ENCODE results near the gene SCMH1.

The SCMH1 gene

GRCh38 chr1:40985875-40986274, 256.2 kb downstream of the SCMH1 start (continued):
- TF ChIP-seq, protein P1, sequence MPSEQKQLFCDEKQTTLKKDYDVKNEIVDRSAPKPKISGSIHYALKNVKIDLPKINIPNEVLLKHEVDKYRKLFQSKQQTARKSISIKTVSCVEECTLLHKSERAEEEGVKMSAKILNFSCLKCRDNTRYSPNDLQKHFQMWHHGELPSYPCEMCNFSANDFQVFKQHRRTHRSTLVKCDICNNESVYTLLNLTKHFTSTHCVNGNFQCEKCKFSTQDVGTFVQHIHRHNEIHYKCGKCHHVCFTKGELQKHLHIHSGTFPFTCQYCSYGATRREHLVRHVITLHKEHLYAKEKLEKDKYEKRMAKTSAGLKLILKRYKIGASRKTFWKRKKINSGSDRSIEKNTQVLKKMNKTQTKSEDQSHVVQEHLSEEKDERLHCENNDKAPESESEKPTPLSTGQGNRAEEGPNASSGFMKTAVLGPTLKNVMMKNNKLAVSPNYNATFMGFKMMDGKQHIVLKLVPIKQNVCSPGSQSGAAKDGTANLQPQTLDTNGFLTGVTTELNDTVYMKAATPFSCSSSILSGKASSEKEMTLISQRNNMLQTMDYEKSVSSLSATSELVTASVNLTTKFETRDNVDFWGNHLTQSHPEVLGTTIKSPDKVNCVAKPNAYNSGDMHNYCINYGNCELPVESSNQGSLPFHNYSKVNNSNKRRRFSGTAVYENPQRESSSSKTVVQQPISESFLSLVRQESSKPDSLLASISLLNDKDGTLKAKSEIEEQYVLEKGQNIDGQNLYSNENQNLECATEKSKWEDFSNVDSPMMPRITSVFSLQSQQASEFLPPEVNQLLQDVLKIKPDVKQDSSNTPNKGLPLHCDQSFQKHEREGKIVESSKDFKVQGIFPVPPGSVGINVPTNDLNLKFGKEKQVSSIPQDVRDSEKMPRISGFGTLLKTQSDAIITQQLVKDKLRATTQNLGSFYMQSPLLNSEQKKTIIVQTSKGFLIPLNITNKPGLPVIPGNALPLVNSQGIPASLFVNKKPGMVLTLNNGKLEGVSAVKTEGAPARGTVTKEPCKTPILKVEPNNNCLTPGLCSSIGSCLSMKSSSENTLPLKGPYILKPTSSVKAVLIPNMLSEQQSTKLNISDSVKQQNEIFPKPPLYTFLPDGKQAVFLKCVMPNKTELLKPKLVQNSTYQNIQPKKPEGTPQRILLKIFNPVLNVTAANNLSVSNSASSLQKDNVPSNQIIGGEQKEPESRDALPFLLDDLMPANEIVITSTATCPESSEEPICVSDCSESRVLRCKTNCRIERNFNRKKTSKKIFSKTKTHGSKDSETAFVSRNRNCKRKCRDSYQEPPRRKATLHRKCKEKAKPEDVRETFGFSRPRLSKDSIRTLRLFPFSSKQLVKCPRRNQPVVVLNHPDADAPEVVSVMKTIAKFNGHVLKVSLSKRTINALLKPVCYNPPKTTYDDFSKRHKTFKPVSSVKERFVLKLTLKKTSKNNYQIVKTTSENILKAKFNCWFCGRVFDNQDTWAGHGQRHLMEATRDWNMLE (tag by site-specific recombination; conservative IDR thresholded peaks at IDR 0.05; ENCODE audit: low read depth): no peak
- TF ChIP-seq ZNF223 (tag by site-specific recombination; IDR thresholded peaks at IDR 0.05) (no peak), ZNF404 (tag by site-specific recombination; IDR thresholded peaks at IDR 0.05) (no peak), YY1 (tag by site-specific recombination; IDR thresholded peaks at IDR 0.05) (no peak), ZNF621 (tag by site-specific recombination; IDR thresholded peaks at IDR 0.05) (no peak), ZNF548 (tag by site-specific recombination; IDR thresholded peaks at IDR 0.05) (no peak), ZNF529 (tag by site-specific recombination; IDR thresholded peaks at IDR 0.05; ENCODE audit: insufficient replicate concordance) (no peak), ZBTB7A (tag by site-specific recombination; IDR thresholded peaks at IDR 0.05; ENCODE audit: low read depth) (no peak)

- CTCF ChIA-PET: interaction anchor here (0.7 to 4.0 kb wide), 3 partner anchors 19 to 367 kb away, joined by 3 to 16 read pairs (median 4); no protein-coding TSS in a partner anchor
- POLR2A ChIA-PET: interaction anchor here (1.7 kb wide), 1 partner anchor 18 kb away, joined by 4 read pairs; no protein-coding TSS in a partner anchor
- H3K36me3 ChIP-seq (ENCODE audit: control insufficient read depth in 2 of 2, insufficient read depth in 1 of 2, low read length in 2 of 2): peaks cover 21 to 92% of the 10 kb centered on the region in 2 experiments
- no peak overlapping the region for H3K4me3 ChIP-seq (ENCODE audit: low read depth, low read length)
- H3K4me1 ChIP-seq (ENCODE audit: control insufficient read depth, insufficient read depth, low read length): 0 out of 2 replicates have a peak, but pooled peaks cover 4% of the 10 kb centered on the region
- no peak overlapping the region for H3K27ac ChIP-seq (ENCODE audit: extremely low read depth, low read depth, low read length)
- H3K9me3 ChIP-seq (ENCODE audit: control insufficient read depth, insufficient read depth, low read depth, low read length): no peaks in the 10 kb centered on the region
- TF ChIP-seq, protein P2, sequence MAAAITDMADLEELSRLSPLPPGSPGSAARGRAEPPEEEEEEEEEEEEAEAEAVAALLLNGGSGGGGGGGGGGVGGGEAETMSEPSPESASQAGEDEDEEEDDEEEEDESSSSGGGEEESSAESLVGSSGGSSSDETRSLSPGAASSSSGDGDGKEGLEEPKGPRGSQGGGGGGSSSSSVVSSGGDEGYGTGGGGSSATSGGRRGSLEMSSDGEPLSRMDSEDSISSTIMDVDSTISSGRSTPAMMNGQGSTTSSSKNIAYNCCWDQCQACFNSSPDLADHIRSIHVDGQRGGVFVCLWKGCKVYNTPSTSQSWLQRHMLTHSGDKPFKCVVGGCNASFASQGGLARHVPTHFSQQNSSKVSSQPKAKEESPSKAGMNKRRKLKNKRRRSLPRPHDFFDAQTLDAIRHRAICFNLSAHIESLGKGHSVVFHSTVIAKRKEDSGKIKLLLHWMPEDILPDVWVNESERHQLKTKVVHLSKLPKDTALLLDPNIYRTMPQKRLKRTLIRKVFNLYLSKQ (tag by site-specific recombination; IDR thresholded peaks at IDR 0.05; ENCODE audit: borderline replicate concordance): no peak
- TF ChIP-seq, protein P3, sequence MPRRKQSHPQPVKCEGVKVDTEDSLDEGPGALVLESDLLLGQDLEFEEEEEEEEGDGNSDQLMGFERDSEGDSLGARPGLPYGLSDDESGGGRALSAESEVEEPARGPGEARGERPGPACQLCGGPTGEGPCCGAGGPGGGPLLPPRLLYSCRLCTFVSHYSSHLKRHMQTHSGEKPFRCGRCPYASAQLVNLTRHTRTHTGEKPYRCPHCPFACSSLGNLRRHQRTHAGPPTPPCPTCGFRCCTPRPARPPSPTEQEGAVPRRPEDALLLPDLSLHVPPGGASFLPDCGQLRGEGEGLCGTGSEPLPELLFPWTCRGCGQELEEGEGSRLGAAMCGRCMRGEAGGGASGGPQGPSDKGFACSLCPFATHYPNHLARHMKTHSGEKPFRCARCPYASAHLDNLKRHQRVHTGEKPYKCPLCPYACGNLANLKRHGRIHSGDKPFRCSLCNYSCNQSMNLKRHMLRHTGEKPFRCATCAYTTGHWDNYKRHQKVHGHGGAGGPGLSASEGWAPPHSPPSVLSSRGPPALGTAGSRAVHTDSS (tag by site-specific recombination; IDR thresholded peaks at IDR 0.05): no peak
- TF ChIP-seq ZNF2 (tag by site-specific recombination; IDR thresholded peaks at IDR 0.05): no peak
- TF ChIP-seq ZNF350 (tag by site-specific recombination; IDR thresholded peaks at IDR 0.05): no peak
- TF ChIP-seq CTCF (tag by site-specific recombination; IDR thresholded peaks at IDR 0.05): no peak
- TF ChIP-seq ZNF623 (tag by site-specific recombination; IDR thresholded peaks at IDR 0.05): no peak
- no peak for TF ChIP-seq RBAK (tag by site-specific recombination; IDR thresholded peaks at IDR 0.05)
- no peak for TF ChIP-seq ZNF560 (tag by site-specific recombination; IDR thresholded peaks at IDR 0.05; ENCODE audit: borderline replicate concordance)
- TF ChIP-seq, protein P4, sequence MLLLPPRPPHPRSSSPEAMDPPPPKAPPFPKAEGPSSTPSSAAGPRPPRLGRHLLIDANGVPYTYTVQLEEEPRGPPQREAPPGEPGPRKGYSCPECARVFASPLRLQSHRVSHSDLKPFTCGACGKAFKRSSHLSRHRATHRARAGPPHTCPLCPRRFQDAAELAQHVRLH (tag by site-specific recombination; IDR thresholded peaks at IDR 0.05): no peak
- no peak for TF ChIP-seq SP3 (tag by site-specific recombination; IDR thresholded peaks at IDR 0.05)
- no peak for TF ChIP-seq MEIS1 (CRISPR knock-in tag; IDR thresholded peaks at IDR 0.05; ENCODE audit: borderline replicate concordance)
- no peak for TF ChIP-seq ZNF548 (tag by site-specific recombination; IDR thresholded peaks at IDR 0.05)
- TF ChIP-seq OVOL3 (tag by site-specific recombination; IDR thresholded peaks at IDR 0.05): no peak
- TF ChIP-seq ZNF157 (tag by site-specific recombination; IDR thresholded peaks at IDR 0.05): no peak
- TF ChIP-seq ZNF148 (tag by site-specific recombination; IDR thresholded peaks at IDR 0.05; ENCODE audit: borderline replicate concordance): no peak
- TF ChIP-seq, protein P5, sequence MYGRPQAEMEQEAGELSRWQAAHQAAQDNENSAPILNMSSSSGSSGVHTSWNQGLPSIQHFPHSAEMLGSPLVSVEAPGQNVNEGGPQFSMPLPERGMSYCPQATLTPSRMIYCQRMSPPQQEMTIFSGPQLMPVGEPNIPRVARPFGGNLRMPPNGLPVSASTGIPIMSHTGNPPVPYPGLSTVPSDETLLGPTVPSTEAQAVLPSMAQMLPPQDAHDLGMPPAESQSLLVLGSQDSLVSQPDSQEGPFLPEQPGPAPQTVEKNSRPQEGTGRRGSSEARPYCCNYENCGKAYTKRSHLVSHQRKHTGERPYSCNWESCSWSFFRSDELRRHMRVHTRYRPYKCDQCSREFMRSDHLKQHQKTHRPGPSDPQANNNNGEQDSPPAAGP (tag by site-specific recombination; IDR thresholded peaks at IDR 0.05): no peak
Measured at GRCh38 chr1:40985161-40985560, 256.9 kb downstream of the SCMH1 start.
